Progenitor cell of endocrine pancreas (in vitro differentiated cells): ENCODE data around the gene PYGM. TPM values are rescaled to one million over a fixed set of nuclear protein-coding genes. Genes with fewer than 3 reads are reported as not detected.

Experiments used
- DNase-seq: peaks from one replicate; pipeline ENCODE4 v3.0.0; 2021; ENCODE audit warnings: low spot score; ENCODE audit not compliant: unreplicated experiment
- H3K27ac Mint-ChIP-seq: 2 replicates; pipeline ENCODE4 v1.8.0; 2021; ENCODE audit warnings: mild to moderate bottlenecking, moderate library complexity, mixed read lengths
- H3K27me3 Mint-ChIP-seq: 2 replicates; pipeline ENCODE4 v1.8.0; 2021; ENCODE audit warnings: mixed read lengths
- H3K36me3 Mint-ChIP-seq: 2 replicates; pipeline ENCODE4 v1.8.0; 2022; ENCODE audit warnings: mixed read lengths; ENCODE audit not compliant: insufficient read depth
- H3K4me1 Mint-ChIP-seq: 2 replicates; pipeline ENCODE4 v1.8.0; 2021; ENCODE audit warnings: low read depth, mixed read lengths
- H3K4me3 Mint-ChIP-seq: 2 replicates; pipeline ENCODE4 v1.8.0; 2021; ENCODE audit warnings: low read depth, mild to moderate bottlenecking, moderate library complexity, mixed read lengths
- H3K9me3 Mint-ChIP-seq: 2 replicates; pipeline ENCODE4 v1.8.0; 2021; ENCODE audit warnings: low read depth, mixed read lengths
- CTCF ChIP-seq: fragments of 200-600 bp; sonication (generic); IDR thresholded peaks from one replicate; pipeline ENCODE4 v1.5.0; 2021; ENCODE audit warnings: antibody characterized with exemption, mild to moderate bottlenecking; ENCODE audit not compliant: unreplicated experiment
- total RNA-seq: library from RNA; stranded (reverse); gene quantifications from 2 replicates; pipeline ENCODE4 v1.2.1, GENCODE V29; 2021

The PYGM gene
- total RNA-seq, 1 donor from 2014 or later = 1.6 TPM

- peaks cover 5% of the 10 kb centered on the region for H3K4me1 Mint-ChIP-seq
Observed at GRCh38 chr11:64715756-64716472, 43.9 kb downstream of the PYGM start.

GRCh38 chr11:64715110-64715509 lies 44.7 kb downstream of the PYGM start:
- no peaks in the 10 kb centered on the region for H3K9me3 Mint-ChIP-seq
- peaks cover 86% of the 10 kb centered on the region for H3K27me3 Mint-ChIP-seq
- no peak overlapping the region for H3K27ac Mint-ChIP-seq
- H3K4me1 Mint-ChIP-seq = peaks cover 9% of the 10 kb centered on the region
- TF ChIP-seq CTCF = no peak
- no peaks in the 10 kb centered on the region for H3K36me3 Mint-ChIP-seq
- no peak for DNase-seq
- no peak overlapping the region for H3K4me3 Mint-ChIP-seq

More at GRCh38 chr11:64715756-64716472, 43.9 kb downstream of the PYGM start:
- no peak for TF ChIP-seq CTCF
- Mint-ChIP-seq H3K4me3 (no peak overlapping the region), H3K36me3 (no peaks in the 10 kb centered on the region), H3K9me3 (no peaks in the 10 kb centered on the region), H3K27me3 (peaks cover 86% of the 10 kb centered on the region), H3K27ac (no peak overlapping the region)
- DNase-seq = no peak

DNA sequence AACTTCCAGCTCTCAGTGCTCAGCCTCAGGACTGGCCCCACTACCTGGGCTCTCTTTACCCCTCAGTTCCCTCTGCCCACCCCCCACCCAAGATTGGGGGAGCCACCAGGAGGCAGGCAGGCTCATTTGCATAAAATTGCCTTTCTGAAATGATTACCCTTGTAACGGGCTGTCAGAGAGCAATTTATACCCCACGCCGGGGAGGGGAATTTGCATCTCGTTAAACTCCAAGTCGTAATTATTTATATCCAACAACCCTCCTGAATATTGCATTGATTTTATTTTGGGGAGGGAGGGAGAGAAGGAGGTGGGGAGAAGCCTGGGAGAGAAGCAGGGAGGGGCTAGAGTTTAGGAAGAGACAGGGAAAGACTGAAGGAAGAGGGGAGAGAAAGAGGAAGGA lies 45.1 kb downstream of the PYGM start:
- Mint-ChIP-seq H3K27me3 (peaks cover 86% of the 10 kb centered on the region), H3K4me1 (peaks cover 9% of the 10 kb centered on the region), H3K27ac (no peak overlapping the region), H3K36me3 (no peaks in the 10 kb centered on the region), H3K4me3 (no peak overlapping the region), H3K9me3 (no peaks in the 10 kb centered on the region)
- TF ChIP-seq CTCF = no peak
- no peak for DNase-seq

GRCh38 chr11:64713781-64714363 lies 45.9 kb downstream of the PYGM start:
- H3K27me3 Mint-ChIP-seq = peaks cover 84% of the 10 kb centered on the region
- H3K4me1 Mint-ChIP-seq = peaks cover 9% of the 10 kb centered on the region
- no peaks in the 10 kb centered on the region for H3K9me3 Mint-ChIP-seq
- H3K36me3 Mint-ChIP-seq = no peaks in the 10 kb centered on the region
- H3K27ac Mint-ChIP-seq = no peak overlapping the region
- DNase-seq = no peak
- no peak for TF ChIP-seq CTCF
- no peak overlapping the region for H3K4me3 Mint-ChIP-seq

GRCh38 chr11:64713016-64713707 lies 46.6 kb downstream of the PYGM start:
- H3K27ac Mint-ChIP-seq = no peak overlapping the region
- H3K4me3 Mint-ChIP-seq = no peak overlapping the region
- no peak for TF ChIP-seq CTCF
- peak; percentile 48 for DNase-seq
- peaks cover 9% of the 10 kb centered on the region for H3K4me1 Mint-ChIP-seq
- H3K9me3 Mint-ChIP-seq = no peaks in the 10 kb centered on the region
- no peaks in the 10 kb centered on the region for H3K36me3 Mint-ChIP-seq
- peaks cover 82% of the 10 kb centered on the region for H3K27me3 Mint-ChIP-seq
